Mucosa of descending colon (tissue), 3 donors: ENCODE measurements around the gene TMEM91. TPM values are rescaled to one million over a fixed set of nuclear protein-coding genes. Genes with fewer than 3 reads are reported as not detected.

ENCODE experiments used
- ATAC-seq: fragments of 200-7000 bp; cut with Tn5 transposase; one replicate; pipeline ENCODE4 v1.9.1; 2020; ENCODE audit warnings: mild to moderate bottlenecking, moderate library complexity
- DNase-seq, 3 donors: peaks; one replicate each; pipeline ENCODE4 v3.0.0-alpha.2; 2020
- H3K36me3 ChIP-seq: fragments of 200-600 bp; one replicate; pipeline ENCODE4 v1.8.0; 2021; ENCODE audit warnings: low read depth, mild to moderate bottlenecking
- H3K4me1 ChIP-seq: fragments of 200-600 bp; one replicate; pipeline ENCODE4 v1.8.0; 2021; ENCODE audit warnings: low read depth, mild to moderate bottlenecking
- H3K4me3 ChIP-seq: fragments of 200-600 bp; one replicate; pipeline ENCODE4 v1.8.0; 2021; ENCODE audit warnings: mild to moderate bottlenecking
- H3K9me3 ChIP-seq: fragments of 200-600 bp; one replicate; pipeline ENCODE4 v1.8.0; 2021; ENCODE audit warnings: mild to moderate bottlenecking
- intact Hi-C, 2 donors: fragments of 100-400 bp; cut with DNase I in 1 of 2; cut with micrococcal nuclease in 1 of 2; formaldehyde crosslinking; loops; one replicate each; pipeline versions ENCODE4 v1.11.0 to v1.11.1; 2022; cut with DNase I, micrococcal nuclease
- total RNA-seq, 3 donors: library from RNA; stranded (reverse); fragmentation: NEBNext Ultra II Directional in 2 of 3; extraction: Animal tissue kit (Norgen Biotek cat#: 25700) in 2 of 3; gene quantifications; one replicate each; pipeline versions ENCODE4 v1.2.1 to v1.2.4, GENCODE V29; 2021 to 2023
- TF ChIP-seq, protein P1 (sequence below): fragments of 200-600 bp; IDR thresholded peaks from one replicate; pipeline ENCODE4 v1.8.0; 2022; ENCODE audit warnings: antibody characterized with exemption, mild to moderate bottlenecking
- donor health status: DM: no; HTN: no; CAD: no; lungs with moderate emphysema.
- donor health status: DM: no; HTN: no; CAD: no.
- donor health status: DM: no; HTN: yes; CAD: no.

The TMEM91 gene
- total RNA-seq, 3 donors from 2014 or later = 3.8 to 15.2 (median 5.6) TPM

DNA sequence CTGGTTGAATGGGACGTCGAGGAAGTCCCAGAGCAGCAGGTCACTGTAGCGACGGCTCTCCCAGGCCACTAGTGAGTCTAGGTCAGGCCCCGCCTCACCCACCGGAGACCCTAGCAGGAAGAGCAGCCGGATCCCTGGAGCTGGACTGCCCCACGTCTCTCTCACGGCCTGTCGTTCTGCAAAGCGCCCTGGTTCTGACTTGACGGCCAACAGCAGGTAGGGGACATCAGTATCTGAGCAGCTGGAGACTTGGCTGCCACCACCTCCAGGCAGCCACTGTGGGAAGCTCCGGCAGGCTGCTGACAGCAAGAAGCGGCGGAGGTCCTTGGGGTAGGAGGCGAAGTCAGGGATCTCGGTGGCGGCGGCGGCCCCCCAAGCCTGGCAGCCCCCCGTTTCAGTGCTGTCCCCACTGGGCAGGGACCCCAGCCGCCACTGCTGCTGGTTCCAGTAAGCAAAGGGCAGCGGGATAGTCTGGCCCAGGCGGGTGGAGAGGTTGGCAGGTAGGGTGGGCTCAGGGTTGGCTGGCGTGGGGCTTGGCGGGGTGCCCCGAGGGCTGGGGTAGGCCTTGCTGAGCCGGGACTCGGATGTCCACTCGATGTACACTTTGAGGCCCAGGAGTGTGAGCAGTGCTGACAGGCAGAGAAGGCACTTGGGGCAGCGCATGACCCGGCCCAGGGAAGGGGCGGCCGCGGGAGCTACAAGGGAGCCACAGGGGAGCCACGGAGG lies 49.9 kb downstream of the TMEM91 start:
- Histone ChIP-seq H3K4me3 (peak overlapping the region; percentile 34), H3K36me3 (no peaks in the 10 kb centered on the region), H3K4me1 (peaks cover 15% of the 10 kb centered on the region), H3K9me3 (no peaks in the 10 kb centered on the region)
- TF ChIP-seq, protein P1, sequence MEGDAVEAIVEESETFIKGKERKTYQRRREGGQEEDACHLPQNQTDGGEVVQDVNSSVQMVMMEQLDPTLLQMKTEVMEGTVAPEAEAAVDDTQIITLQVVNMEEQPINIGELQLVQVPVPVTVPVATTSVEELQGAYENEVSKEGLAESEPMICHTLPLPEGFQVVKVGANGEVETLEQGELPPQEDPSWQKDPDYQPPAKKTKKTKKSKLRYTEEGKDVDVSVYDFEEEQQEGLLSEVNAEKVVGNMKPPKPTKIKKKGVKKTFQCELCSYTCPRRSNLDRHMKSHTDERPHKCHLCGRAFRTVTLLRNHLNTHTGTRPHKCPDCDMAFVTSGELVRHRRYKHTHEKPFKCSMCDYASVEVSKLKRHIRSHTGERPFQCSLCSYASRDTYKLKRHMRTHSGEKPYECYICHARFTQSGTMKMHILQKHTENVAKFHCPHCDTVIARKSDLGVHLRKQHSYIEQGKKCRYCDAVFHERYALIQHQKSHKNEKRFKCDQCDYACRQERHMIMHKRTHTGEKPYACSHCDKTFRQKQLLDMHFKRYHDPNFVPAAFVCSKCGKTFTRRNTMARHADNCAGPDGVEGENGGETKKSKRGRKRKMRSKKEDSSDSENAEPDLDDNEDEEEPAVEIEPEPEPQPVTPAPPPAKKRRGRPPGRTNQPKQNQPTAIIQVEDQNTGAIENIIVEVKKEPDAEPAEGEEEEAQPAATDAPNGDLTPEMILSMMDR = no peak
- intact Hi-C loops = no loop called here
- peak in 2 of 3 donors; percentile 63 to 66 for DNase-seq
- peak; percentile 25 for ATAC-seq

DNA sequence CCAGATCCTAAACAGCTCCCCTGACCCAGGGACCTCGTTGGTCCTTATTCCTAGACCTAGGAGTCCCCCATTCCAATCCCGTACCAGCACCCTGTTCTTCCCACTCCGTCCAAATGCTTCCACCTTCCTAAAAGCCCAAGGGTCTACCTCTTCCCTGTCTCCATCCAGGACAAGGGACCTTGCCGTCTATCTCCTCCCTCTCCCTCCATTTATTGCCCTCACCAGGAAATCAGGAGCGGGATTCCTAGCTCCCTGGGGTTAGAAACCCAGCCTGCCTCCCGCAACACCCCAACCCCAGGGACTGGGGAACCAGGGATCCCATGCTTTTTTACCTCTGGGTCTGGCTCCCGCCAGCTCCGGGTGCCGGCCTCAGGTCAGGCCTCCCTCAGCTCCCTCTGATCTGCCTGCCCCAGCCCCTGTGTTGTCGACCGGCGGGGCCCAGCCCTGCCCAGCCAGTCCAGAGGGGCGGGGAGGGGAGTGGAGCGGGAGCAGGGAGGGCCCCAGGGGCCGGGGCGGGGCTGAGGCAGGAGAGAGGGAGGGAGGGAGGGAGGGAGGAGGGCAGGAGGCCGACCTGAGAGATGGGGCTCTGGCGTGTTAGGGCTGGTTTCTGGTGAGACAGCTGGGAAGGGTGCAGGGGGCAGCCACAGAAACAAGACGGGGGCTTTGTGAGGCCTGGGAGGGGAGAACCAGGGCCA lies 50.8 kb downstream of the TMEM91 start, which contains the start of gene B3GNT8:
Gene B3GNT8, minus strand, starts transcription at position 423 of the 695 bp plus-strand sequence. CDS start 596 bp downstream, outside the sequence.
- H3K4me3 ChIP-seq = peak within 1 kb of the TSS; percentile 34
- no peaks in the 10 kb centered on the region for H3K36me3 ChIP-seq
- ATAC-seq (peak; percentile 91), DNase-seq (peak; percentile 92 to 94 (median 94))
- peaks cover 15% of the 10 kb centered on the region for H3K4me1 ChIP-seq
- TF ChIP-seq, protein P1 = no peak
- H3K9me3 ChIP-seq = no peaks in the 10 kb centered on the region
- intact Hi-C loops = no loop called here

DNA sequence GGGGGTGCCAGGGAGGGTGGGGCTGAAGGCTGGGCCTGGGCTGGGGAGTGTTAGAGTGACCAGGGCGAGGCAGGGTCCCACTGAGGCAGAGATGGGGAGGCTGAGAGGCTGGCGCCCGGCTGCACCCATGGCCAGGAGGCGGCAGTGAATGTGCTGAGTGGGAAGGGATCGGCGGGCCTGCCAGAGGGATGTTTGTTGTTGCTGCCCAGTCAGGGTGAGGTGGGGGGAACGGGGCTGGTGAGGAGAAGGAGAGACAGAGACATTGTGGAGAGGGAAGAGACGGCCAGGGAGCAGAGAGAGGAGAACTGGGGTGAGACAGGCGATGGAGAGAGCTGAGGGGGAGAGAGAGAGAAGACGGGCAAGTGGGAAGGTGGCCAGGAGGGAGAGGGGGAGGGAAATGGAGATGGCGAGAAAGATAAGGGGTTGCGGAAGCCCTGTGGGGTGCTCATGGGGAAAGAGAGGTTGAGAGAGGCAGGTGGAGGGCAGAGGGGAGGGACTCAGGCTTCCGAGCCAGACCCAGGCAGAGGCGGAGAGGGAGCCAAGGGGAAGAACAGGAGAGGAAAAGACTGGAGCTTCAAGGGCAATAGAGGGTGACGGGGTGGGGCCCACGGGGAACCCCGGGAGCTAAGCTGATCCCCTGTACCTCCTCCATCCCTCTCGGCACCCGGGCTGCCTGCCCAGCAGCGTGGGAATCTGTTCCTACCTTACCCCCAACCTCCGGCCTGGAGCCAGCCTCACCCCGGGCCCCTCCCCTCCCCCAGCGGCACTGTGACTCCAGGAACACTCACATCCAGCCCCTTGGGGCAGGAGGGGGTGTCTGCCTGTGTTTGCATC lies 51.5 kb downstream of the TMEM91 start:
- no peaks in the 10 kb centered on the region for H3K9me3 ChIP-seq

DNA sequence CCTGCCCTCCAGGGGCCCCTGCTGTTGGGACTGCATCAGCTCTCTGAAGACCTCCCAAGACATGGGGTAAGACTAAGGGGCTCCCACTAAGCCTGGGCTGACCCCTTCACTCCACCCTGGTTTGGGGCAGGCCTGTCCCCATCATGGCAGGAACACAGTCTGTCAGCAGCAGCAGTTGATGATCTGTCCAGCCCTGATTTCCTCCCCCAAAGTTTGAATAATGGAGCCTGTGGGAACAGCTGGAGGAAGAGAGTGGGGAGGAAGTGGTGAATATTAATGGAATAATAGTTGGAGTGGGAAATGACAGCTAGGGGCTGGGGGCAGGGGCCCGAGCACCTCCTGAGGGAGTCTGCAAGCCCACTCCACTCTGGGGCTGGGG lies 52.1 kb downstream of the TMEM91 start:
- Histone ChIP-seq H3K4me3 (no peak overlapping the region), H3K36me3 (no peaks in the 10 kb centered on the region), H3K4me1 (peaks cover 12% of the 10 kb centered on the region), H3K9me3 (no peaks in the 10 kb centered on the region)
- ATAC-seq (no peak), DNase-seq (no peak)
- TF ChIP-seq, protein P1 = no peak
- intact Hi-C loops = no loop called here

More for the DNA sequence above, 51.5 kb downstream of the TMEM91 start:
- H3K4me1 ChIP-seq = peaks cover 12% of the 10 kb centered on the region
- H3K4me3 ChIP-seq = peak overlapping the region; percentile 34
- DNase-seq (peak; percentile 55 to 73 (median 68)), ATAC-seq (peak; percentile 41)
- TF ChIP-seq, protein P1 = no peak
- intact Hi-C loops = no loop called here
- H3K36me3 ChIP-seq = no peaks in the 10 kb centered on the region

DNA sequence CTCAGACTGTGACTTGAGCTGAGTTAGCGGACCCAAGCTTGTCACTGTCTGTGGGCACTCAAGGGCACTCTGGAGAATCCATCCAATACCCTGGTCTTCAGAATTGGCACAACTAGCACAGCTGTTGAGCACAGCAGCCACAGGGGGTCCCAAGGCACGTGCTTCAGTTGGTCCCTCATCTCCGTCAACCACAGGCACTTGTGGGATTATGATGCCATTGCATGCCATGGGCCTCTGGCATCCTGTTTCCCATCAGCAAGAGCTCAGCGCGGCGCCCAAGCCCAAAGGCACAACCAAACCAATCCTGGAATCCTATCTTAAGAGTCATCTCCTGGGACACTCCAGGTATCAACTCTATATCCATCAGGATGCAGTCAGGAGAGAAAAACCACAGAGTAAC lies 54.6 kb downstream of the TMEM91 start:
- intact Hi-C loops = no loop called here
- Histone ChIP-seq H3K36me3 (no peaks in the 10 kb centered on the region), H3K4me3 (no peak overlapping the region), H3K9me3 (no peaks in the 10 kb centered on the region), H3K4me1 (peaks cover 5% of the 10 kb centered on the region)
- no peak for ATAC-seq
- TF ChIP-seq, protein P1 = no peak
- peak in 1 of 3 donors; percentile 22 for DNase-seq
